ENCODE data around the gene CYCS.

DNA sequence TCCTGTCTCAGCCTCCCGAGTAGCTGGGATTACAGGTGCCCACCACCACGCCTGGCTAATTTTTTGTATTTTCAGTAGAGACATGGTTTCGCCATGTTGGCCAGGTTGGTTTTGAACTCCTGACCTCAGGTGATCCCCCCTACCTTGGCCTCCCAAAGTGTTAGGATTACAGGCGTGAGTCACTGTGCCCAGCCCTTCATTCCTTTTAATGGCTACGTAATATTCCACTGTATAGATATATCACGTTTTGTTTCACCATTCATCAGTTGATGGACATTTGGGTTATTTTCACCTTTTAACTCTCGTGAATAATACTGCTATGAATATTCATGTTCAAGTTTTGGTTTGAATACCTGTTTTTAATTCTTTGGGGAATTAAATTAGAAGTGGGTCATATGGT, 44.6 kb upstream of the CYCS start:
- TF ChIP-seq, protein P1, sequence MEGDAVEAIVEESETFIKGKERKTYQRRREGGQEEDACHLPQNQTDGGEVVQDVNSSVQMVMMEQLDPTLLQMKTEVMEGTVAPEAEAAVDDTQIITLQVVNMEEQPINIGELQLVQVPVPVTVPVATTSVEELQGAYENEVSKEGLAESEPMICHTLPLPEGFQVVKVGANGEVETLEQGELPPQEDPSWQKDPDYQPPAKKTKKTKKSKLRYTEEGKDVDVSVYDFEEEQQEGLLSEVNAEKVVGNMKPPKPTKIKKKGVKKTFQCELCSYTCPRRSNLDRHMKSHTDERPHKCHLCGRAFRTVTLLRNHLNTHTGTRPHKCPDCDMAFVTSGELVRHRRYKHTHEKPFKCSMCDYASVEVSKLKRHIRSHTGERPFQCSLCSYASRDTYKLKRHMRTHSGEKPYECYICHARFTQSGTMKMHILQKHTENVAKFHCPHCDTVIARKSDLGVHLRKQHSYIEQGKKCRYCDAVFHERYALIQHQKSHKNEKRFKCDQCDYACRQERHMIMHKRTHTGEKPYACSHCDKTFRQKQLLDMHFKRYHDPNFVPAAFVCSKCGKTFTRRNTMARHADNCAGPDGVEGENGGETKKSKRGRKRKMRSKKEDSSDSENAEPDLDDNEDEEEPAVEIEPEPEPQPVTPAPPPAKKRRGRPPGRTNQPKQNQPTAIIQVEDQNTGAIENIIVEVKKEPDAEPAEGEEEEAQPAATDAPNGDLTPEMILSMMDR (IDR thresholded peaks at IDR 0.05 in 4 of 5, conservative IDR thresholded peaks at IDR 0.05 in 1 of 5), result no peak
- no peak for TF ChIP-seq POLR2A (IDR thresholded peaks at IDR 0.05)

All from gastrocnemius medialis (tissue), 4 donors.